Endothelial cell of umbilical vein (primary cell): ENCODE measurements around the gene TCHHL1. TPM values are rescaled to one million over a fixed set of nuclear protein-coding genes. Genes with fewer than 3 reads are reported as not detected.

Experiments used
- BruUV-seq: library from RNA; stranded (reverse); fragments of 400-500 nt; replicated peaks from 2 replicates; lab custom pipeline; 2021; lab: Mats Ljungman, UMichigan
- CTCF ChIA-PET: fragments of 300-600, 350-600 bp; sonication (Branson Sonifier 250); formaldehyde crosslinking; loops from one replicate; lab custom pipeline; 2021; ENCODE audit warnings: antibody characterized with exemption, inconsistent platforms; lab: Charles Lee
- POLR2A ChIA-PET: fragments of 300-600, 350-600 bp; sonication (Branson Sonifier 250); formaldehyde crosslinking; loops from one replicate; lab custom pipeline; 2021; ENCODE audit warnings: antibody characterized with exemption, inconsistent platforms; lab: Charles Lee
- DNase-seq: peaks from one replicate; pipeline ENCODE4 v3.0.0-alpha.2; 2011; ENCODE audit warnings: low read depth, low spot score
- FAIRE-seq: peaks from 2 replicates; lab custom pipeline; 2011; peaks lifted over from hg19 to GRCh38; lab: Jason Lieb, UNC
- H2AFZ ChIP-seq: 2 replicates; pipeline ENCODE4 v1.6.0; 2012; ENCODE audit warnings: low read depth, low read length, control low read depth, inconsistent platforms
- H3K27ac ChIP-seq: 2 replicates; pipeline ENCODE4 v1.5.1; 2011; ENCODE audit warnings: low read depth, mild to moderate bottlenecking, control low read depth, low read length, moderate library complexity; ENCODE audit not compliant: insufficient read depth
- H3K27me3 ChIP-seq, 2 experiments: 2 replicates each; pipeline versions ENCODE4 v1.6.0 to v1.6.1; 2011; ENCODE audit warnings: low read length in 2 of 2, mixed read lengths in 1 of 2; ENCODE audit not compliant: control insufficient read depth in 2 of 2, insufficient read depth in 2 of 2
- H3K36me3 ChIP-seq, 2 experiments: 2 replicates in 1 of 2; 3 replicates in 1 of 2; pipeline ENCODE4 v1.5.1; 2011; ENCODE audit warnings: low read length in 2 of 2, mild to moderate bottlenecking in 1 of 2, moderate library complexity in 1 of 2; ENCODE audit not compliant: control insufficient read depth in 2 of 2, insufficient read depth in 2 of 2; ENCODE audit errors: extremely low read depth in 1 of 2
- H3K4me1 ChIP-seq: 3 replicates; pipeline ENCODE4 v1.5.1; 2011; ENCODE audit warnings: mild to moderate bottlenecking, low read length; ENCODE audit not compliant: control insufficient read depth, insufficient read depth; ENCODE audit errors: extremely low read depth
- H3K4me2 ChIP-seq: 2 replicates; pipeline ENCODE4 v1.6.1; 2011; ENCODE audit warnings: low read length, control low read depth, mixed read lengths; ENCODE audit not compliant: insufficient read depth
- H3K4me3 ChIP-seq, 3 experiments: fragments of 200-600 bp in 1 of 3; sonication (generic), shearing (Covaris generic) in 1 of 3; replicated peaks in 1 of 3; 2 replicates each; pipeline ENCODE4 v1.5.1; 2011 to 2016; ENCODE audit warnings: control low read depth in 3 of 3, low read length in 3 of 3, mild to moderate bottlenecking in 2 of 3, inconsistent platforms in 1 of 3, low read depth in 1 of 3, moderate library complexity in 1 of 3; ENCODE audit not compliant: insufficient read depth in 1 of 3
- H3K79me2 ChIP-seq: 2 replicates; pipeline ENCODE4 v1.6.0; 2012; ENCODE audit warnings: low read length, inconsistent platforms; ENCODE audit not compliant: control insufficient read depth, insufficient read depth
- H3K9ac ChIP-seq: replicated peaks from 2 replicates; pipeline ENCODE3; 2011; ENCODE audit warnings: low read length, control low read depth; ENCODE audit not compliant: insufficient read depth; ENCODE audit errors: extremely low read depth
- H3K9me1 ChIP-seq: replicated peaks from 3 replicates; pipeline ENCODE4 v1.6.0; 2011; ENCODE audit warnings: mild to moderate bottlenecking, low read length; ENCODE audit not compliant: control insufficient read depth, insufficient read depth; ENCODE audit errors: extremely low read depth
- H3K9me3 ChIP-seq: replicated peaks from 2 replicates; pipeline ENCODE4 v1.5.1; 2012; ENCODE audit warnings: low read length, inconsistent platforms; ENCODE audit not compliant: control insufficient read depth, insufficient read depth
- H4K20me1 ChIP-seq: replicated peaks from 2 replicates; pipeline ENCODE3; 2011; ENCODE audit warnings: mild to moderate bottlenecking, low read length; ENCODE audit not compliant: control insufficient read depth, insufficient read depth; ENCODE audit errors: extremely low read depth
- CTCF ChIP-seq, 2 donors: IDR thresholded peaks; 1 replicate in 1 of 2; 2 replicates in 1 of 2; pipeline ENCODE4 v1.5.1; 2011; ENCODE audit warnings: low read length in 2 of 2, mild to moderate bottlenecking in 2 of 2, moderate library complexity in 2 of 2, control low read depth in 1 of 2, inconsistent platforms in 1 of 2, low read depth in 1 of 2; ENCODE audit not compliant: insufficient read depth in 1 of 2; ENCODE audit errors: extremely low read depth in 1 of 2
- EZH2 ChIP-seq: IDR thresholded peaks from 2 replicates; pipeline ENCODE4 v1.6.1; 2012; ENCODE audit warnings: borderline replicate concordance, low read depth, mild to moderate bottlenecking, moderate library complexity, low read length, inconsistent platforms; ENCODE audit not compliant: severe bottlenecking
- FOS ChIP-seq: IDR thresholded peaks from 2 replicates; pipeline ENCODE4 v1.6.1; 2011; ENCODE audit warnings: mild to moderate bottlenecking, low read length, moderate library complexity, borderline replicate concordance; ENCODE audit not compliant: insufficient read depth
- GATA2 ChIP-seq: IDR thresholded peaks from 2 replicates; pipeline ENCODE4 v1.7.0; 2011; ENCODE audit warnings: low read depth, mild to moderate bottlenecking, moderate library complexity, mixed read lengths, low read length; ENCODE audit not compliant: insufficient read length, insufficient read depth
- JUN ChIP-seq: IDR thresholded peaks from 2 replicates; pipeline ENCODE4 v1.6.1; 2011; ENCODE audit warnings: borderline replicate concordance, low read depth; ENCODE audit not compliant: insufficient read length, insufficient read depth
- MYC ChIP-seq: IDR thresholded peaks from one replicate; pipeline ENCODE4 v1.6.1; 2011; ENCODE audit warnings: mild to moderate bottlenecking, low read depth, low read length
- POLR2A ChIP-seq: IDR thresholded peaks from 2 replicates; pipeline ENCODE4 v1.6.1; 2012; ENCODE audit warnings: low read depth, mild to moderate bottlenecking, control low read depth, low read length
- POLR2AphosphoS5 ChIP-seq: IDR thresholded peaks from 2 replicates; pipeline ENCODE4 v1.6.1; 2012; ENCODE audit warnings: low read depth, mild to moderate bottlenecking, control low read depth, low read length, moderate library complexity; ENCODE audit not compliant: insufficient read depth
- dilution Hi-C: fragments of 300-500 bp; cut with MboI; formaldehyde crosslinking; loops from one replicate; pipeline ENCODE4 v1.15.0; 2019; ENCODE audit warnings: low sequenced_read_pairs; ENCODE audit not compliant: extremely low pct_ligation_motif_present
- intact Hi-C: fragments of 100-400 bp; cut with micrococcal nuclease; formaldehyde crosslinking; loops from one replicate; pipeline ENCODE4 v1.10.0; 2022
- polyA plus RNA-seq, 4 experiments: library from polyadenylated mRNA; depleted of rRNA in 3 of 4; stranded (reverse) in 3 of 4; unstranded in 1 of 4; fragments of >200 nt; gene quantifications; 2 replicates each; pipeline versions ENCODE4 v1.2.1 to v1.2.3, GENCODE V29; 2011 to 2012; ENCODE audit warnings: missing spikeins in 1 of 4
- total RNA-seq: library from RNA; stranded (reverse); gene quantifications from 2 replicates; pipeline ENCODE4 v1.2.3, GENCODE V29; 2021
- TF ChIP-seq, protein P1 (sequence below): IDR thresholded peaks from 2 replicates; pipeline ENCODE4 v1.6.1; 2011; ENCODE audit not compliant: insufficient read depth, insufficient read length

TCHHL1 gene
- total and polyA plus RNA-seq, 2 donors (not counting 3 experiments of a cell fraction or from before 2014, with no cell fraction given) = not detected

GRCh38 chr1:152118915-152119314 lies 30.1 kb upstream of the TCHHL1 start:
- FAIRE-seq (no peak), DNase-seq (no peak)
- Histone ChIP-seq H3K4me1 (no peaks in the 10 kb centered on the region), H3K4me2 (no peak overlapping the region), H3K36me3 (no peaks in the 10 kb centered on the region), H2AFZ (no peak overlapping the region), H3K79me2 (no peaks in the 10 kb centered on the region), H4K20me1 (no peaks in the 10 kb centered on the region), H3K9me1 (no peaks in the 10 kb centered on the region), H3K9ac (no peak overlapping the region), H3K4me3 (no peak overlapping the region), H3K27me3 (peaks cover 19 to 39% of the 10 kb centered on the region in 2 experiments), H3K9me3 (no peaks in the 10 kb centered on the region), H3K27ac (no peak overlapping the region)
- dilution Hi-C loops (no loop called here), intact Hi-C loops (no loop called here)
- ChIA-PET CTCF (interaction anchor here (0.8 to 1.6 kb wide), 3 partner anchors 70 to 340 kb away, joined by 3 read pairs; no protein-coding TSS in a partner anchor), POLR2A (no interaction called here)
- TF ChIP-seq CTCF (IDR thresholded peaks at IDR 0.05; ENCODE audit: extremely low read depth in 1 of 2, insufficient read depth in 1 of 2, low read depth in 1 of 2, low read length in 2 of 2) = no peak
- TF ChIP-seq, protein P1, sequence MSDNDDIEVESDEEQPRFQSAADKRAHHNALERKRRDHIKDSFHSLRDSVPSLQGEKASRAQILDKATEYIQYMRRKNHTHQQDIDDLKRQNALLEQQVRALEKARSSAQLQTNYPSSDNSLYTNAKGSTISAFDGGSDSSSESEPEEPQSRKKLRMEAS = no peak
- no peak for TF ChIP-seq GATA2
- no peak for TF ChIP-seq EZH2
- TF ChIP-seq POLR2AphosphoS5 = no peak
- TF ChIP-seq POLR2A = no peak
- TF ChIP-seq JUN = no peak
- no peak for TF ChIP-seq MYC
- no peak for TF ChIP-seq FOS
- no TSS peak for BruUV-seq
